H1 (cell line): ENCODE measurements around the gene SNRPA1. TPM values are rescaled to one million over a fixed set of nuclear protein-coding genes. Genes with fewer than 3 reads are reported as not detected.

Experiments
- NRF1 ChIP-seq: IDR thresholded peaks from 2 replicates; pipeline ENCODE4 v1.6.1; 2011; ENCODE audit warnings: mild to moderate bottlenecking, low read depth, low read length, improper control_type of control experiment
- SIN3A ChIP-seq, 2 experiments: IDR thresholded peaks in 1 of 2; conservative IDR thresholded peaks in 1 of 2; 2 replicates each; pipeline ENCODE4 v1.6.1; 2011 to 2012; ENCODE audit warnings: low read length in 2 of 2, improper control_type of control experiment in 1 of 2, low read depth in 1 of 2, mild to moderate bottlenecking in 1 of 2
- polyA plus RNA-seq, 7 experiments: library from polyadenylated mRNA; depleted of rRNA in 3 of 7; stranded (reverse) in 5 of 7; unstranded in 2 of 7; fragments of >200 nt in 5 of 7; fragments of 200-250 nt in 2 of 7; gene quantifications; 1 replicate in 5 of 7; 2 replicates in 1 of 7; 4 replicates in 1 of 7; pipeline versions ENCODE4 v1.2.1 to v1.2.3, GENCODE V29; 2011 to 2013; ENCODE audit warnings: missing spikeins in 2 of 7, mixed read lengths in 2 of 7
- total RNA-seq: library from RNA; stranded (reverse); fragmentation: NEBNext Ultra II Directional; extraction: Animal tissue kit (Norgen Biotek cat#: 25700); gene quantifications from 2 replicates; pipeline ENCODE4 v1.2.1, GENCODE V29; 2021

The SNRPA1 gene
- total and polyA plus RNA-seq, 2 of the 8 experiments (the other 6 are each of a cell fraction or from before 2014, with no cell fraction given) = 140 to 221 TPM

GRCh38 chr15:101264011-101264410 is 31.0 kb downstream of the SNRPA1 start (continued):
- TF ChIP-seq SIN3A (conservative IDR thresholded peaks at IDR 0.05 in 1 of 2, IDR thresholded peaks at IDR 0.05 in 1 of 2; ENCODE audit: low read depth in 1 of 2, low read length in 2 of 2) (no peak), NRF1 (no peak)
